ENCODE results near the gene A2M.

Gene A2M

GRCh38 chr12:9083793-9084192, 31.9 kb downstream of the A2M start:
- H3K4me3 ChIP-seq (replicated peaks; ENCODE audit: low read depth, low read length): no peak overlapping the region
- DNase-seq (ENCODE audit: extremely low read depth, low read depth): no peak
- no peak for TF ChIP-seq CTCF (IDR thresholded peaks at IDR 0.05; ENCODE audit: low read depth, low read length, missing control alignments)

- no peak for DNase-seq (ENCODE audit: extremely low read depth, low read depth)
- TF ChIP-seq CTCF (IDR thresholded peaks at IDR 0.05; ENCODE audit: low read depth, low read length, missing control alignments): no peak
- H3K4me3 ChIP-seq (replicated peaks; ENCODE audit: low read depth, low read length): no peak overlapping the region
These were observed 33.9 kb downstream of the A2M start for GRCh38 chr12:9081667-9082427.

GRCh38 chr12:9079883-9080675, 35.6 kb downstream of the A2M start:
- no peak overlapping the region for H3K4me3 ChIP-seq (replicated peaks; ENCODE audit: low read depth, low read length)
- DNase-seq (ENCODE audit: extremely low read depth, low read depth): no peak
- TF ChIP-seq CTCF (IDR thresholded peaks at IDR 0.05; ENCODE audit: low read depth, low read length, missing control alignments): no peak

GRCh38 chr12:9079082-9079481, 36.6 kb downstream of the A2M start:
- DNase-seq (ENCODE audit: extremely low read depth, low read depth): no peak
- H3K4me3 ChIP-seq (replicated peaks; ENCODE audit: low read depth, low read length): no peak overlapping the region
- TF ChIP-seq CTCF (IDR thresholded peaks at IDR 0.05; ENCODE audit: low read depth, low read length, missing control alignments): no peak

- H3K4me3 ChIP-seq (replicated peaks; ENCODE audit: low read depth, low read length): no peak overlapping the region
- no peak for DNase-seq (ENCODE audit: extremely low read depth, low read depth)
- TF ChIP-seq CTCF (IDR thresholded peaks at IDR 0.05; ENCODE audit: low read depth, low read length, missing control alignments): no peak
These were observed 38.3 kb downstream of the A2M start for GRCh38 chr12:9077152-9078031.

- H3K4me3 ChIP-seq (replicated peaks; ENCODE audit: low read depth, low read length): no peak overlapping the region
- TF ChIP-seq CTCF (IDR thresholded peaks at IDR 0.05; ENCODE audit: low read depth, low read length, missing control alignments): no peak
- DNase-seq (ENCODE audit: extremely low read depth, low read depth): no peak
These were observed 39.0 kb downstream of the A2M start for GRCh38 chr12:9076733-9077132.
